GM19455 (cell line): ENCODE data around the gene SOX1.

ENCODE experiments used
- ATAC-seq: cut with Tn5 transposase; IDR thresholded peaks from one replicate; pipeline ENCODE4 v1.9.1; 2021; ENCODE audit not compliant: unreplicated experiment

SOX1 gene

DNA sequence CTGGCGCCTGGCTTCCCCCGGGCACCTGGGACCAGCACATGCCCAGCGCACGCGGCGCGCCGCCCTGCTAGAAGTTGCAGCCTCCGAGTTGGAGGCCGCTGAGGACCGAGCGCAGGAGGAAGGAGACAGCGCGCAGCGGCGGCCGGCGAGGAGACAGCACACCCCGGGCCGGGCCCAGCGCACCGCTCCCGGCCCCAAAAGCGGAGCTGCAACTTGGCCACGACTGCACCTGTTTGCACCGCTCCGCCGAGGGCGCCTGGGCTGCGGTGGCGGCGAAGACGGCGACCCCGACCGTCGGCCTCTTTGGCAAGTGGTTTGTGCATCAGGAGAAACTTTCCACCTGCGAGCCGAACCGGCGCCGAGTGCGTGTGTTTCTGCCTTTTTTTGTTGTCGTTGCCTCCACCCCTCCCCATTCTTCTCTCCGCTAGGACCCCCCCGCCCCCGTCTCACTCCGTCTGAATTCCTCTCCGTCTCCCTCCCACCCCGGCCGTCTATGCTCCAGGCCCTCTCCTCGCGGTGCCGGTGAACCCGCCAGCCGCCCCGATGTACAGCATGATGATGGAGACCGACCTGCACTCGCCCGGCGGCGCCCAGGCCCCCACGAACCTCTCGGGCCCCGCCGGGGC is at the start of gene SOX1:
Gene SOX1, plus strand, starts transcription at position 34 of the 626 bp plus-strand sequence. Its CDS starts 510 bp downstream, at position 544.
- ATAC-seq = no peak

DNA sequence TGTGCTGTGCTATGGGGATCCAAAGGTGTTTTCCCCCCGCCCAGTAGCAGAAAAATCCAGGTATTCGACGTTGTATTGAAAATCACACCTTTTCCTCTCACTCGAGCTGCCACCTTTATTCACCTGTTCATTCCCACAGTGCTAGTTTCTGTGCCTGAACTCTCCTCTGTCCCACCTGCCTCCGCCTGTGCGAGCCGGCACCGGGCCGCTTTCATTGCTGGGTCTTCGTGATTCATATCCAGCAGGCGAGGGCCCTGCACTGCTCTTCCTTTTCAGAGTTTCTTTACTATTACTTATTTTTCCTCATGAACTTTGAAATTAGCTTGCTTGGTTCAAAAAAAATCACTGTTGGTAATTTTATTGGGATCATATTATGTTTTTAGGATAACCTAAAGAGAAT is 42.4 kb upstream of the SOX1 start:
- no peak for ATAC-seq

GRCh38 chr13:112027250-112027649 is 39.7 kb upstream of the SOX1 start:
- ATAC-seq = no peak

- ATAC-seq = no peak
These were observed 38.5 kb upstream of the SOX1 start for GRCh38 chr13:112028481-112028880.

- no peak for ATAC-seq
These were observed 37.8 kb upstream of the SOX1 start for GRCh38 chr13:112029143-112029542.

DNA sequence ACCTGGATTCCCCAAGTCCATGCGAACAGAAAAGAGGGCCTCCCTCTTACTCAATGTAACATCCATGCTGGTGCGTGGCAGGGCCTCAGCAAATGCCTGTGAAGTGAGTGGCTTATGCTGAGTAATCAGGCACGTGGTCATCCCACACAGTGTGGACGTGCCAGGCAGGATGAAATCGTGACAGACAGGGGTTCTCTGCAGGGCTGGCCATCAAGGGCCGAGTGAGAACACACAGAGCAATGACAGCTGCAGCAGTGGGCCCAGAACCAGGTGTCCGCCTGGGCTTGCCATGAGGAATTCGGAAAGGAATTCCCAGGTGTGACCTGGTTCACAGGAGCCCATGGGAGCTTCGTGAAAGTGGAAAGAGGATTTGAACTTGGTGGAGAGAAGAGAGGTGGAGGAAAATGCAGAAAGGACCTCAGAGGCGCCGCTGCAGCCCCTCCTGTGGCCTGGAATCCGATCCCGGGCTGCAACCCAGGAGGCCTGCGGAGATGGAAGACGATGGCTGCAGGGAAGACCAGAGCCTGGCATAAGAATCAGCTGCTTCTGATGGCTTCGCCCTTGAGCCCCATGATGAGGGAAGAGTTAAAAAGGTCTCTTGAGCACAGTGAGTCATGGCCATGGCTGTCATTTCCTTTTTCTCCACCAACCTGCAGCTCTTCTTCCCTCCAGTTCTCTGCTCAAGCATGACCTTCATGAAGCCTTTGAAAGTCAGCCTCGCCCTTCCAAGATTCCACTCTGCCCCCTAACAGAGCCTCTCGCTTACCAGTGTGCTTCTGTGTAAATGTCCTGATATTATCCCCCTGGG is 34.6 kb upstream of the SOX1 start:
- no peak for ATAC-seq

- no peak for ATAC-seq
These were observed 32.7 kb upstream of the SOX1 start for GRCh38 chr13:112034231-112034630.

- ATAC-seq = no peak
These were observed 32.1 kb upstream of the SOX1 start for GRCh38 chr13:112034846-112035245.

DNA sequence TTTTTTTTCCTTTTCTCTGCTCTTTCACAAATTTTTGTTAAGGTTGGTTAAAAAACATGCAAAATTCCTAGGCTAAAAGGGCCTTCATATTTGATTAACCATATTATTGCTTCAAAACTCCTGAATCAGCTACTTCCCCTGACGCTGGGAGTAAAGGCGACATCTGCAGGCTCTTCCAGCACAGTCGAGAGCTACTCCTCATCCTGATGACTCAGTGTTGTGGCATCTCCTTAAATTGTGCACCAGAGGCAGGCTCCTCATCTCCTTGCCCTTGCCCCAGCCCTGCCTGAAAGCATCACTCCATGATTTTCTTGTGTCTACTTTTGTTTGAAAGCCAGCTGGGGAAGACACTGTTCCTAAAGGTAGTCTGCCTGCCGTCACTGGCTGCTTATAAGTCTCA is 24.5 kb upstream of the SOX1 start:
- no peak for ATAC-seq

DNA sequence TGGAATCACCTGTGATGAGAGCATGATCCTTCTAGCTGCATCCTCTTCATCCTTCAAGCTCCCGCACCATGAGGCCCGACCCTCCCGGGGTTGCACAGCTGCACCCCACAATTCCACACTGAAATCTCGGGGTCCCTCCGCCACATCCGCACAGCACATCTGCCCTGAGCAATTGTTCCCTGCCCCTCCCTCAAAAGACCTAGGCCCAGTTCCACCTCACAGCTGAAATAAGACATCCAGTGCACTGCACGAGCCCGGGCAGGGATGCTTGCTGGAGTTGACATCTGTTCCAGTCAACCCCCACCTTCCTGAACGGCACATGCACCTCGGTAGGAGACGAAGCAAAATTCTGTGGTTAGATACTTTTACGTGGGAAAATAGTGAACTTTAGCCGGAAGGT is 14.7 kb upstream of the SOX1 start:
- ATAC-seq = no peak

GRCh38 chr13:112053167-112053743 is 13.7 kb upstream of the SOX1 start:
- no peak for ATAC-seq

- no peak for ATAC-seq
These were observed 13.0 kb upstream of the SOX1 start for GRCh38 chr13:112053744-112054615.

DNA sequence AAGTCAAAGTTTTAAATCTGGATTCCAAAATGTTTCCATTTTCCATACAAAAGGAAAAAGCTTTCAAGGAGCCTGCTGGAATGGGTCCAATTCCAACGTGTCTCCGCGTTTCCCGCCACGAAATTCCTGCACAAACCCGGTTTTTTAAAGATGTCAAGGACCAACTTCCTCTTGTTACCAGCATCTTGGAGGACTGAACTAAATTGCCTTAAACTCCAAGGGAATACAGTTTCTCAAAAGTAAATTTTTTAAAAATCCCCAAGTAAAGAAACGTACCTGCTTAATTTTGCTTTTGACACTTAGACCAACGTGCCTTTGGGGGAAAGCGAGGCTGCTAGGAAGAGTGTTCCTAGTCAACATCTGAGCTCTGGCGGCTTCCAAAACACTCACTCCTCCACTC is 12.3 kb upstream of the SOX1 start:
- no peak for ATAC-seq

DNA sequence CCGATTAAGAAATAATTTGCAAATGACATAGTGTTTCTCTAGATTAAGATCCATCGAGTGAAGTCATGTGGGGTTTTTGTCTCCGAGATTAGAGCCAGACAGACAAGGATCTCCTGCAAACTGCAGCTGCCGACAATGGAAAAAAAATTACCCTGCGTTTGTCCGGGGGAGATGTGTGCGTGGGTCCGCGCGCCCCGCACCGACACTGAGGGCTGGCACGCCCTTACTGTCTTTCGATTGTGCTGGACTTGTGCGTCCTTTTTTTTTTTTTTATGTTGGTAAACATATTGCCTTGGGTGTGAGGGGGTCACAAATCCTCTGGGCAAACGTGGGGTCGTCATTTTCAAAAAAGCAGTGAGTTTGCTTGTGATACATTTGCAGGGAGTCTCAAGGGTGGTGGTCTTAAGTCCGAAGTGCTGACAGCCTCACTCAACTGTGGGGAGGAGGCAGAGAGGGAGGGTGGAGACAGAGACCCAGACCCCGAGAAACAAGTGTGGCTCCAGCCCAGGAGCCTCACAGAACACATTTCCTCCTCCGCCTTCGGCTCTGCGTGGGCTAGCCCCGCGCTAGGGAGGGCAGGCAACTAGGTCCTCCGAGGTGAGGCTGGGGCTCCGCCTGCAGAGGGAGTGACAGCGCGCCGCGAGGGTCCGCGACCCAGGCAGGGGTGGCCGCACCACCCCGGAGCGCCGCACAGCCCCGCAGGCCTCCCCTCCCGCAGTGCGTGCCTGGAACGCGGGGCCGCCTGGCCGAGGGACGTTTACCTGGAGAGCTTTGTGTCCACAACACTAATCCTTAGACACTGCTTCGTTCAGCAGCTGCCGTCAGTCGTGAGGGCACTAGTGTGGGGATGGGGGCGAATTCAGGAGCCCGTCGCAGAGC is 11.7 kb upstream of the SOX1 start:
- no peak for ATAC-seq

DNA sequence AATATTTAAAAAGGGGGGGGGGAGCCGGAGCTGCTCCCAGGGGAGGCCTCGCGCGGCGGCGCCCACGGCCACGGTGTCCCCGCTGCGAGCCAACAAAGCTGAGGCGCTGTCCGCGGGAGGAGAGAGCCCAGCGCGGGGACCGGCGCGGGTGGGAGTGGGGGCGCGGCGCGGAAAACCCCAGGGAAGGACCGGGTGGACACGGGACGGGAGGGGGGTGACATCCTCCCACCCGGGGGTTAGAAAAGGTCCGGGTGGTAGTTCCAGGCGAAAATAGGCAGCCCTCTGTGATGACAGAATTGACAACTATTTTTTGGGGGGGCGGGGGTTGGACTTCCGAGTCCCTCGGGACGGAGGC is 11.1 kb upstream of the SOX1 start:
- no peak for ATAC-seq

- no peak for ATAC-seq
These were observed 10.6 kb upstream of the SOX1 start for GRCh38 chr13:112056284-112056727.

DNA sequence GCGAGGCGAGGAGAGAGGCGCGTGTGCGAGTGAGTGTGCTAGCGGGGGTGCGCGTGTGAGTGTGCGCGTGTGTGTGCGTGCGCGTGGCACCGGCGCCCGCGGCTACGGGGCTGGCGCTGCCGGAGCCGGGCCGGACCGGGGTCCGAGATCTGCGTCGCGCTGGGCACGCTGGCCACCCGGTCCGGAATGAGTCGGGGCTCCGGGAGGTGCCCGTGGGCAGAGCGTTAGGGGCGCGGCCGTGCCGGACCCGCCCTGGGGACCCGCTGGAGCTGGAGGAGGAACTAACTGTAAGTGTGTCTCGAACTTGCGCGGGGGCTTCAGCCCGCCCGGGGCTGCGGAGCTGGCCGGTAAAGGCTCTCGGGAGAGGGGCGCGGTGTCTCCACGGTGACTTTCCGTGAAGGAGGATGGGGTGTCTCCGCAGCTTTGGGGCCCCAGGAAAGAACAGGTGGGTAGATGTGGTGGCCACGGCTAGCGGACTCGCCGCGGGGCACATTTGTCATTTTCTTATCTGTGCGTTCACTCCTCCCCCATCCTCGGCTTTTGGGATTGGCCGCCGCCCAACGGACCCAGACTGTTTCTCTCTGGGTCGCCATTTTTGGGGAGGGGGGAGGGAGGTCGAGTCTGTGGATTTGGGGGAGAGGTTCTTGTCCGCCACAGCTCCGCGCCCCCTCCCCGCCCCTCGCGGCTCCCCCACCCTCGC is 10.1 kb upstream of the SOX1 start:
- ATAC-seq = no peak

GRCh38 chr13:112057439-112057735 is 9.6 kb upstream of the SOX1 start:
- no peak for ATAC-seq

DNA sequence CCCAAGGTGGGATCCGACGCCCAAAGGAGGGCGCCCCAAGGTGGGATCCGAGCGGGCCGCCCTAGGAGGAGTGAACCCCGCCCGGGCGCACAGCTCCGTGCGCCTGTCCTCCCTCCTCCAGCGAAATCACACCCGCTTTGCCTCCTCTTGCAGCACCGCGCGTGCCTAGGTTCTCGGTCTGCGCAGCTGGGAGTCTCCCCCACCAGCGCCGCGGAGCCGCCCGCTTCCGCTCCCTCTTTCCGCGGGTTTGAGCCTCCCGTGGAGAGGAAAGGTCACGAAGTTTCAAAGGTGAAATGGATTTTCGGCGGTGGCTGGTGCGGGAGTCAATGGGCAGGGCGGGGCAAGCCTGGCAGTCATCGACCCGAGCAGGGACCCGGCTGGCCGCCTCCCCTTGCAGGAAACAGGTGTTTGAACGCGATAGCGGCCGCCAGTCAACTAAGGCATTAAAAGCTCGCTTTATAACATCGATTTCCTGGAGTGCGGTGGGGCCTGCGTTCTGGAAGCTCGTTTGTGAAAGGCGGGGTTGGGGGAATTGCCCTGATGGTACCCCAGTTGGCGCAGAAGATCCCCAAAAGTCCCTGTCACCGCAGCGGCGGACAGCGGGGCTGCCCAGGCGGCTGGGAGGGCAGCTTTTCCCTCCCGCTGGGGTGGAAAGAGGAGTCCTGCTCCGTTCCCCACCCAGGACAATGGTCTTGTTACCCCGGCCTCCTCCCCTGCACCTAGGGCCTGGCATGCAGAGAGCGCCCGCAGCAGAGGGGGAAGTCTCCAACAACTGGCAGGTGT is 9.0 kb upstream of the SOX1 start:
- no peak for ATAC-seq
